ENCODE data around the gene ANKH. TPM values are rescaled to one million over a fixed set of nuclear protein-coding genes. Genes with fewer than 3 reads are reported as not detected.
A peak's percentile ranks its signal among the peaks of the same experiment; 100 is the strongest.

Gene ANKH
- total and polyA plus RNA-seq, 4 donors: 9.3 to 57.1 (median 37.4) TPM

GRCh38 chr5:14873093-14873492 is 1.5 kb upstream of the ANKH start:
- no peaks in the 10 kb centered on the region for H3K36me3 ChIP-seq (ENCODE audit: control insufficient read depth in 4 of 4, insufficient read depth in 3 of 4, low read depth in 1 of 4, low read length in 3 of 4)
- H3K27me3 ChIP-seq (ENCODE audit: control insufficient read depth in 4 of 4, insufficient read depth in 4 of 4, low read length in 3 of 4): no peaks in the 10 kb centered on the region
- H3K4me1 ChIP-seq (ENCODE audit: control insufficient read depth in 4 of 4, insufficient read depth in 4 of 4, low read length in 3 of 4): peaks cover 8 to 37% (median 32%) of the 10 kb centered on the region in 4 donors
- H3K9ac ChIP-seq (ENCODE audit: low read depth in 1 of 2, low read length in 2 of 2): peak overlapping the region in 1 of 2 donors; percentile 63
- WGBS: 67% methylated on average over 9 of the region's 9 CpGs
- TF ChIP-seq MAX (IDR thresholded peaks at IDR 0.05) (no peak), TAF1 (conservative IDR thresholded peaks at IDR 0.05) (no peak), FOXA1 (IDR thresholded peaks at IDR 0.05) (no peak), EGR1 (IDR thresholded peaks at IDR 0.05; ENCODE audit: low read depth in 2 of 2) (no peak), HNF4G (IDR thresholded peaks at IDR 0.05) (no peak), GABPA (IDR thresholded peaks at IDR 0.05 in 1 of 2, conservative IDR thresholded peaks at IDR 0.05 in 1 of 2) (no peak)
- TF ChIP-seq, protein P1, sequence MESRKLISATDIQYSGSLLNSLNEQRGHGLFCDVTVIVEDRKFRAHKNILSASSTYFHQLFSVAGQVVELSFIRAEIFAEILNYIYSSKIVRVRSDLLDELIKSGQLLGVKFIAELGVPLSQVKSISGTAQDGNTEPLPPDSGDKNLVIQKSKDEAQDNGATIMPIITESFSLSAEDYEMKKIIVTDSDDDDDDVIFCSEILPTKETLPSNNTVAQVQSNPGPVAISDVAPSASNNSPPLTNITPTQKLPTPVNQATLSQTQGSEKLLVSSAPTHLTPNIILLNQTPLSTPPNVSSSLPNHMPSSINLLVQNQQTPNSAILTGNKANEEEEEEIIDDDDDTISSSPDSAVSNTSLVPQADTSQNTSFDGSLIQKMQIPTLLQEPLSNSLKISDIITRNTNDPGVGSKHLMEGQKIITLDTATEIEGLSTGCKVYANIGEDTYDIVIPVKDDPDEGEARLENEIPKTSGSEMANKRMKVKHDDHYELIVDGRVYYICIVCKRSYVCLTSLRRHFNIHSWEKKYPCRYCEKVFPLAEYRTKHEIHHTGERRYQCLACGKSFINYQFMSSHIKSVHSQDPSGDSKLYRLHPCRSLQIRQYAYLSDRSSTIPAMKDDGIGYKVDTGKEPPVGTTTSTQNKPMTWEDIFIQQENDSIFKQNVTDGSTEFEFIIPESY (IDR thresholded peaks at IDR 0.05): no peak
- peak overlapping the region in 1 of 3 donors; percentile 99 for H3K4me3 ChIP-seq (ENCODE audit: low read depth in 1 of 3, low read length in 3 of 3)
- no peaks in the 10 kb centered on the region for H3K9me3 ChIP-seq (ENCODE audit: control insufficient read depth in 4 of 4, low read length in 3 of 4)
- DNase-seq (ENCODE audit: low spot score): no peak
- peak overlapping the region in 1 of 2 donors; percentile 83 for H3K27ac ChIP-seq (ENCODE audit: low read depth in 1 of 2, low read length in 2 of 2)

DNA sequence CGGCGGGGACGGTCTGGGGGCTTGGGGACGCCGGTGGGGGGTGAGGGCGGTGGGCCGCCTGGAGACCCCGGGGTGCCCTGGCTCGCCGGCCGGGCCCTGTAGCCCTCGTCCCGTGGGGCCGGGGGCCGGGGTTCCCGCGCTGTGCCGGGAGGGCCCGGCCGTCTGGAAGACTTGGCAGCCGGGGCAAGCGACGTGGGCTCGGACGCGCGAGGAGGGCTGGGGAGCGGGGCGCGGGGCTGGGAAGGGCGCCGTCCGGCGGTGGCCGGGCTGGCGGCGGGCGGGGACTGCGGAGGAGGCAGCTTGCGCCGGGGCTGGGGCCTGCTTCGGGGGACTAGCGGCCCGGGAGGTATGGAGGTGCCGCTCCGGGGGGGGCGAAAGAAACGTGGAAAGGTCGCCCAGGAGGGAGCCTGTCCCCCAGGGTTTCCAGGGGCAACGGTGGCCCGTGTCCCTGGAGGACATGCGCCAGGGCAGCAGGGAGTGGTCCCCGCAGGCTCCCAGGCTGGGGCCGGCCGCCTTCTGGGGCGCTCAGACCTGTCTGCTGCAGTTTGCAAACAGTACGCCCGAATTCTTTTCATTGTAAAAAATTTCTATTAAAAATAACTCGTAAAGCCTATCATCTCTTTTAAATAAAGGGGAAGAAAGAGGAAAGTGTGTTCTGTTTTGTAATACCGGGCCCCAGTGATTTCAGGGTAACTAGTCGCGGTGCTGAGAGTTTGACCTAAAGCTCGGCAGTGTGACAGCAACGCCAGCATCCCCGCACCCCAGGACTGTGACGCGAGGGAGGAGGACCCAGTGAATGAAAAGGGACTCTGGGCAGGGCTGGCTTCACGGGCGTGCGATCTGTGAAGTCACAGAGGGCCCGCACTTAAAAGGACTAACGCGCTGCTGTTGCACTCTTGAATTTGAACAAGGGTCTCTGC is 752 bp upstream of the ANKH start:
- TF ChIP-seq, protein P2, sequence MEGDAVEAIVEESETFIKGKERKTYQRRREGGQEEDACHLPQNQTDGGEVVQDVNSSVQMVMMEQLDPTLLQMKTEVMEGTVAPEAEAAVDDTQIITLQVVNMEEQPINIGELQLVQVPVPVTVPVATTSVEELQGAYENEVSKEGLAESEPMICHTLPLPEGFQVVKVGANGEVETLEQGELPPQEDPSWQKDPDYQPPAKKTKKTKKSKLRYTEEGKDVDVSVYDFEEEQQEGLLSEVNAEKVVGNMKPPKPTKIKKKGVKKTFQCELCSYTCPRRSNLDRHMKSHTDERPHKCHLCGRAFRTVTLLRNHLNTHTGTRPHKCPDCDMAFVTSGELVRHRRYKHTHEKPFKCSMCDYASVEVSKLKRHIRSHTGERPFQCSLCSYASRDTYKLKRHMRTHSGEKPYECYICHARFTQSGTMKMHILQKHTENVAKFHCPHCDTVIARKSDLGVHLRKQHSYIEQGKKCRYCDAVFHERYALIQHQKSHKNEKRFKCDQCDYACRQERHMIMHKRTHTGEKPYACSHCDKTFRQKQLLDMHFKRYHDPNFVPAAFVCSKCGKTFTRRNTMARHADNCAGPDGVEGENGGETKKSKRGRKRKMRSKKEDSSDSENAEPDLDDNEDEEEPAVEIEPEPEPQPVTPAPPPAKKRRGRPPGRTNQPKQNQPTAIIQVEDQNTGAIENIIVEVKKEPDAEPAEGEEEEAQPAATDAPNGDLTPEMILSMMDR (IDR thresholded peaks at IDR 0.05; ENCODE audit: low read depth, low read length, missing input control): peak; percentile 6
- TF ChIP-seq TAF1 (conservative IDR thresholded peaks at IDR 0.05): peak; percentile 44
- TF ChIP-seq RXRA (IDR thresholded peaks at IDR 0.05): peak in 1 of 2 donors; percentile 12
- TF ChIP-seq HNF4A (conservative IDR thresholded peaks at IDR 0.05): peak in 1 of 2 donors; percentile 32
- peak in 1 of 2 donors; percentile 32 for TF ChIP-seq RAD21 (IDR thresholded peaks at IDR 0.05)
- TF ChIP-seq EGR1 (IDR thresholded peaks at IDR 0.05; ENCODE audit: low read depth in 2 of 2): no peak
- TF ChIP-seq ATF3 (IDR thresholded peaks at IDR 0.05): no peak
- TF ChIP-seq YY1 (IDR thresholded peaks at IDR 0.05): no peak
- TF ChIP-seq MAX (IDR thresholded peaks at IDR 0.05): no peak
- TF ChIP-seq SP1 (IDR thresholded peaks at IDR 0.05): peak; percentile 40
- TF ChIP-seq, protein P3, sequence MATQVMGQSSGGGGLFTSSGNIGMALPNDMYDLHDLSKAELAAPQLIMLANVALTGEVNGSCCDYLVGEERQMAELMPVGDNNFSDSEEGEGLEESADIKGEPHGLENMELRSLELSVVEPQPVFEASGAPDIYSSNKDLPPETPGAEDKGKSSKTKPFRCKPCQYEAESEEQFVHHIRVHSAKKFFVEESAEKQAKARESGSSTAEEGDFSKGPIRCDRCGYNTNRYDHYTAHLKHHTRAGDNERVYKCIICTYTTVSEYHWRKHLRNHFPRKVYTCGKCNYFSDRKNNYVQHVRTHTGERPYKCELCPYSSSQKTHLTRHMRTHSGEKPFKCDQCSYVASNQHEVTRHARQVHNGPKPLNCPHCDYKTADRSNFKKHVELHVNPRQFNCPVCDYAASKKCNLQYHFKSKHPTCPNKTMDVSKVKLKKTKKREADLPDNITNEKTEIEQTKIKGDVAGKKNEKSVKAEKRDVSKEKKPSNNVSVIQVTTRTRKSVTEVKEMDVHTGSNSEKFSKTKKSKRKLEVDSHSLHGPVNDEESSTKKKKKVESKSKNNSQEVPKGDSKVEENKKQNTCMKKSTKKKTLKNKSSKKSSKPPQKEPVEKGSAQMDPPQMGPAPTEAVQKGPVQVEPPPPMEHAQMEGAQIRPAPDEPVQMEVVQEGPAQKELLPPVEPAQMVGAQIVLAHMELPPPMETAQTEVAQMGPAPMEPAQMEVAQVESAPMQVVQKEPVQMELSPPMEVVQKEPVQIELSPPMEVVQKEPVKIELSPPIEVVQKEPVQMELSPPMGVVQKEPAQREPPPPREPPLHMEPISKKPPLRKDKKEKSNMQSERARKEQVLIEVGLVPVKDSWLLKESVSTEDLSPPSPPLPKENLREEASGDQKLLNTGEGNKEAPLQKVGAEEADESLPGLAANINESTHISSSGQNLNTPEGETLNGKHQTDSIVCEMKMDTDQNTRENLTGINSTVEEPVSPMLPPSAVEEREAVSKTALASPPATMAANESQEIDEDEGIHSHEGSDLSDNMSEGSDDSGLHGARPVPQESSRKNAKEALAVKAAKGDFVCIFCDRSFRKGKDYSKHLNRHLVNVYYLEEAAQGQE (IDR thresholded peaks at IDR 0.05): no peak
- no peak for TF ChIP-seq HNF4G (IDR thresholded peaks at IDR 0.05)
- no peak for TF ChIP-seq FOXA1 (IDR thresholded peaks at IDR 0.05)
- no peak for TF ChIP-seq JUND (IDR thresholded peaks at IDR 0.05)
- TF ChIP-seq FOXA2 (IDR thresholded peaks at IDR 0.05): no peak
- TF ChIP-seq, protein P1 (IDR thresholded peaks at IDR 0.05): no peak
- TF ChIP-seq NR2F2 (IDR thresholded peaks at IDR 0.05): no peak
- TF ChIP-seq GABPA (IDR thresholded peaks at IDR 0.05 in 1 of 2, conservative IDR thresholded peaks at IDR 0.05 in 1 of 2): no peak
- 3% methylated on average over 73 of the region's 73 CpGs for WGBS
- peak; percentile 74 for DNase-seq (ENCODE audit: low spot score)
- H3K9ac ChIP-seq (ENCODE audit: low read depth in 1 of 2, low read length in 2 of 2): peak overlapping the region; percentile 36 to 45
- H3K9me3 ChIP-seq (ENCODE audit: control insufficient read depth in 4 of 4, low read length in 3 of 4): no peaks in the 10 kb centered on the region
- H3K4me1 ChIP-seq (ENCODE audit: control insufficient read depth in 4 of 4, insufficient read depth in 4 of 4, low read length in 3 of 4): peaks cover 8 to 37% (median 32%) of the 10 kb centered on the region in 4 donors
- H3K27me3 ChIP-seq (ENCODE audit: control insufficient read depth in 4 of 4, insufficient read depth in 4 of 4, low read length in 3 of 4): no peaks in the 10 kb centered on the region
- H3K27ac ChIP-seq (ENCODE audit: low read depth in 1 of 2, low read length in 2 of 2): peak overlapping the region; percentile 83 to 89
- H3K4me3 ChIP-seq (ENCODE audit: low read depth in 1 of 3, low read length in 3 of 3): peak overlapping the region in 2 of 3 donors; percentile 59 to 99
- H3K36me3 ChIP-seq (ENCODE audit: control insufficient read depth in 4 of 4, insufficient read depth in 3 of 4, low read depth in 1 of 4, low read length in 3 of 4): no peaks in the 10 kb centered on the region
